ENCODE data around the gene KRTAP3-3.

KRTAP3-3 gene

GRCh38 chr17:40956401-40957254 lies 37.3 kb downstream of the KRTAP3-3 start:
- FAIRE-seq: no peak

GRCh38 chr17:40953881-40954280 lies 40.1 kb downstream of the KRTAP3-3 start:
- no peak for FAIRE-seq

DNA sequence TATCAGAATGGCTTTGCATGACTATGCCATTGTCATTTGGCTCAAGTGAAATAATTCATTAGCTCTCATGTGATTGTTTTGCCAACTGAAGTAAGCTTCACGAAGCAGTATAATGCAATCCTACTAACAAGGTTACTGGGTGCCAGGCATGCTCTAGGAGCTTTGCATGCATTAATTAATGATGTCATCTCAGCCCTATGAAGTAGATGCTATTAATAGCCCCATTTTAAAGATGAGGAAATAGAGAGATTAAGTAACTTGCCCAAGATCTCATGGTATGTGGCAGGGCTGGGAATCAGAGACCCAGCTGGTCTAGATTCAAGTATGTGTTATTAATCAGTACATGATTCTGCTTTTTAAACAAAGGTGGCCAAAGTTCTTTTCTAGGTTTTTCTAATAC lies 41.3 kb downstream of the KRTAP3-3 start:
- FAIRE-seq: no peak

GRCh38 chr17:40952154-40952553 lies 41.8 kb downstream of the KRTAP3-3 start:
- no peak for FAIRE-seq

GRCh38 chr17:40951011-40951622 lies 42.8 kb downstream of the KRTAP3-3 start:
- no peak for FAIRE-seq

- no peak for FAIRE-seq
These were observed 43.8 kb downstream of the KRTAP3-3 start for GRCh38 chr17:40950176-40950575.

DNA sequence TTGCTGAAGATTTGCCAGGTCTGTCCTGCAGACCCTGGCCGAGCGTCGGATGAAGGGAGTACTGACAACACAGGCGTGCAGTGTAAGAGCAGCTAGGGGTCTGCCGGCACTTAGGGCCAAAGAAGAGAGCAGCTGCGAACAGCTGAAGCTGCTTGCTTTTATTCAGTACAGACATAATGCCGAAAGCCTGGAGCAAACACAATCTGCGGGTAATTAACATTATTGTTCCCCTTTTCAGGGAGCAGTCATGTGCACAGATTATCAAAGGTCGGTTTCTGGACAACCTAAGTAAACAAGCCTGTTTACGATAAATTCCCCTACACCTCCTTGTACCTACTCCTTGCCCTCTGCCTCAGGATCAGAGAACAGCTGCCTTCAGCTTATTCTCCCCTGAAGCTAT lies 44.5 kb downstream of the KRTAP3-3 start:
- FAIRE-seq: no peak

DNA sequence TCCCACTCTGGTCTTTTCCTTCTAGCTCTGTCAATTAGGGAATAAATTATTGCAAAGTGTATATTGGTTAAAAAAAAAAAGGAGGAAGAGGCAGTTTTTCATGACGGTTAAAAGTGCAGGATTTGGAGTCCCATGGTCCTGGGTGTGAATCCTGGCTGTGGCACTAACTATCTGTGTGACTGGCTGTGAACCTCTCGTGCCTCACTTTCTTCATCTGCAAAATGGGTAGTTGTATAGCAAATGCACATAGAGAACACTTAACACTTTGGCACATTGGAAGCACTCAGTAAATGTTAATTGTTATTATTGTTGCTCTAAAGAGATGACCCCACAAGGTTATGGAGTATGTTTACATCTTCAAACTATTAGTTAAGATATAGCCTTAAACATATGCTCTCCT lies 46.0 kb downstream of the KRTAP3-3 start:
- FAIRE-seq: no peak

DNA sequence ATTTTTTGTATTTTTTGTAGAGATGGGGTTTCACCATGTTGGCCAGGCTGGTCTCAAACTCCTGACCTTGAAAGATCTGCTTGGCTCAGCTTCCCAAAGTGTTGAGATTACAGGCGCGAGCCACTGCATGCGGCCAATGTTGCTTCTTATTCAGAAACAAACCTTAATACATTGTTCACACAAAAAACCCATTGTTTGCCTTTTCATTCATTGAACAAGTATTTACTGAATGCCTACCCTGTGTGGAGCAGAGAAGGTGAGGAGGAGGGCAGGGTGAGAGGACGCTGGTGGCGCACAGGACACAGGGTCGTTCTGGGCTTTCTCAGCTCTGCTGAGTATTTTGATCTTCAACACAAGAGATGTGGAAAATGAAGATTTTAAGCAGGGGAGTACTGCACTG lies 48.5 kb downstream of the KRTAP3-3 start:
- no peak for FAIRE-seq

DNA sequence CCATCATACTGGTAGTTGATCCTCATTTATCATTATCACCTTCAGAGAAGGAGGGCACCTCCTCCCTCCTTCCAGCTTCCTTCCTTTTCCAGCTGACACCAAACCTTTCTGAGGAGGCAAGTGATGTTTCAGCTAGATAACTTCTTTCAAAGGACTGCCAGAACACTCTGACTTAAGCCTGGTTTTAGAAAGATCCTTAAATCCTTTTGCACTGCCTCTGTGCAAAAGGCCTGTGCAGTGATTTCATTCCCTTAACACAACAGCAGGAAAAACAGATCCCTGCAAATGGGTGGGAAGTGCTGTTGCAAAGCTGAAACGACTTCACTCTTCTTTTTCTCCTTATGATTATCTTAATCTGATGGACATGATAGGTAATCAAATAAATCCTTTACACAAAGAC lies 49.4 kb downstream of the KRTAP3-3 start:
- FAIRE-seq: no peak
